Midbrain (tissue), 1 donor: ENCODE measurements around the gene FUOM.

Experiments used
- DNase-seq: peaks from one replicate; lab custom pipeline; 2025; lab: John Stamatoyannopoulos, UW

The FUOM gene

DNA sequence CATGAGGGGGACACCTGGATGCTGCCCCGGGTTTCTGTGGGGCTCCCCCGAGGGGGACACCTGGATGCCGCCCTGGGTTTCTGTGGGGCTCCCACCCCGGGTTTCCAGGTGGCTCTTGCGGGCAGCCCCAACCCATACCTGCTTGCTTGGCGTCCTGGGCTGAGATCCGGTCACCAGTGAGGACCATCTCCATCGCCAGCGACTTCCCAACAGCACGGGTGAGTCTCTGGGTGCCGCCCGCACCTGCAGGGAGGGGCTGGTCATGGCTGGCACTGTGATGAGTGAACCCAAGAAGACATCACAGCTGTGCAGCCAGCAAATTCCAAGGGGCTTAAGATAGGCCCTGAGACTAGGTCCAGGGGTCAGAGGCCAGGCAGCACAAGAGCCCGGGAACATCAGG, 8.9 kb upstream of the FUOM start:
- no peak for DNase-seq

- no peak for DNase-seq
Observed at GRCh38 chr10:133366130-133366478, 8.3 kb upstream of the FUOM start.

GRCh38 chr10:133365461-133366129, 7.8 kb upstream of the FUOM start:
- DNase-seq: no peak

DNA sequence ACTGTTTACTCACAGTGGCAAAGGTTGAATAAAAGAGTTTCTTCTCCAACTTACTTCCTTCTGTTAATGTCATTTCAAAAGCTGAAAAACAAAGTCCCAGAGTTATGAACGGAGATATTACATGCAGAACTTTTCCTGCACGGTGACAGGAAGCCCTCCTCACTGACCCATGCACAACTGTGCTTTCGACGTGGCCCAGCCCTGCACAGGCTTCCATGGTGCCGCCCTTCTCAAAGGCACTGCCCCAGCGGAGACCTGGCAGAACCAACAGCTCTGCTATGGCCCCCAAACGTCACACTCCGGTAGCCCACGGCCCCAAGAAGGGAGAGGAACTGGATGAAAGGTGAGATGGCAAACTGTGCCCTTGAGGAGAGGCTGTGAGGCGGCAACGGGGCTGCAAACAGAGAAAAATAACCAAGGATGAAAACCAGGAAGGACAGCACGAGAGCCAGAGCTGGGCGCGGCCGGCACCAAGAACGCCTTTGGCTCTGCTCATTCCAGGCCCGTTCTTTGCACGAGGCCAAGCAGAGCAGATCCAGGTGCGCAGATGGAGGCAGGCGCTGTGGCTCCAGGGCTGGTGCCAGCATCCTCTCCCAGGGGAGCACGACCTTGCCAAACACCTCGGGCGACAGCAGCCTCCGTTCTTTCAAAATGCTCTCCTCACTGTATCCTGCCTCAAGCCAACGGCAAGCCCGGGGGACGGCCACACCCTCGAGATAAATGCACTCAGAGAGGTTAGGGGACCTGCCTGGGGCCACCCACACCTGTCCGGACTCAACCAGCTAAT, 7.0 kb upstream of the FUOM start:
- DNase-seq: no peak

DNA sequence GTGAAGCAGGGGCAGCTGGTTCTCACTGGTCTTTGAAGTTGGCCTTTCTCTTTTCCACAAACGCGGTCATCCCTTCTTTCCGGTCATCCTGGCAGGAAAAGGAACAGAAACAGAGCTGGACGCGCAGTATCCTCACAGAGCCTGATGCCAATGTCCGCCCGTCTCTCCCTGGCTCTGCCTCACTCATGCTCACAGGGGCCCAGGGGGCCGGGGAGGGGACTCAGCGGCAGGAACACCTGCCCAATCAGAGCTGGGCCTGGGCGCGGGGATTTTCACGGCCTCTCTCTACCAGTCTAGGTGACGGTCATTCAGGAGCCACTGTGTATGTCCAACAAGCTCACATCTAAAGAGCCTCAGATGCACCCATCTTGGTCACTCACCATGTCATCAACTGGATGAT, 5.0 kb upstream of the FUOM start:
- no peak for DNase-seq

DNA sequence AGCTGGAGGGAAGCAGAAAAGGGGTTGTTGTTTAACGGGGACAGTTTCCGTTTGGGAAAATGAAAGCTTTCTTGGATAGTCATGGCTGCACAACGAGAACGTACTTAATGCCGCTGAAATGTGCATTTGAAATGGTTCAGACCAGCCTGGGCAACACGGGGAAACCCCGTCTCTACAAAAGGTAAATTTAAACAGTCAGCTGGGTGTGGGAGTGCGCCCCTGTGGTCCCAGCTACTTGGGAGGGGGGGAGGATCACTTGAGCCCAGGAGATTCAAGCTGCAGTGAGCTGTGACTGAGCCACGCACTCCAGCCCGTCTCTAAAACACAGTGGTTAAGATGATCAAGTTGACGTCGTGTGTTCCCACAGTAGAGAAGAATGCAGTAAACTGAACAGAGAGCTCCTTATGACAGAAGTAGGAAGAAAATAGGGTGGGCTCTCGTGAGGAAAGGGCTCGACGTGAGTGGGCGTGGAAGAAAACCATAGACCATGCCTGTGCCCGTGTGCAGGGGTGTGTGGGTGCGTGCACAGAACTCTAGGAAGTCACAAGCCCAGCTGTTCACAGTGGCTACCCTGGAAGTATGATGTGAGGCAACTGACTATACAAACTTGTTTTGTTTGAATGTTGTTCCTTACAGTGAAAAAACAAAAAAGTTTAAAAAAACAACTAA, 4.1 kb upstream of the FUOM start:
- DNase-seq: no peak

DNA sequence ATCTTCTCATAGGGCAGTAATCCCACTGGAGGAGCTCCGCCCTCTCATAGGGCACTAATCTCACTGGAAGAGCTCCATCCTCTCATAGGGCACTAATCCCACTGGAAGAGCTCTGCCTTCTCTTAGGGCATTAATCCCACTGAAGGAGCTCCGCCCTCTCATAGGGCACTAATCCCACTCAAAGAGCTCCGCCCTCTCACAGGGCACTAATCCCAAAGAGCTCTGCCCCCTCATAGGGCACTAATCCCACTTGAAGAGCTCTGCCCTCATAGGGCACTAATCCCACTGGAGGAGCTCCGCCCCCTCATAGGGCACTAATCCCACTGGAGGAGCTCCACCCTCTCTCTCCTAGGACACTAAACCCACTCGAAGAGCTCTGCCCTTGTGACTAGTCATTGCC, 3.4 kb upstream of the FUOM start:
- no peak for DNase-seq

GRCh38 chr10:133359972-133360610, 2.3 kb upstream of the FUOM start:
- no peak for DNase-seq

GRCh38 chr10:133359554-133359971, 1.7 kb upstream of the FUOM start:
- no peak for DNase-seq

GRCh38 chr10:133358925-133359310, 1.1 kb upstream of the FUOM start:
- DNase-seq: no peak

- DNase-seq: no peak
Observed at GRCh38 chr10:133358162-133358924, 524 bp upstream of the FUOM start.

DNA sequence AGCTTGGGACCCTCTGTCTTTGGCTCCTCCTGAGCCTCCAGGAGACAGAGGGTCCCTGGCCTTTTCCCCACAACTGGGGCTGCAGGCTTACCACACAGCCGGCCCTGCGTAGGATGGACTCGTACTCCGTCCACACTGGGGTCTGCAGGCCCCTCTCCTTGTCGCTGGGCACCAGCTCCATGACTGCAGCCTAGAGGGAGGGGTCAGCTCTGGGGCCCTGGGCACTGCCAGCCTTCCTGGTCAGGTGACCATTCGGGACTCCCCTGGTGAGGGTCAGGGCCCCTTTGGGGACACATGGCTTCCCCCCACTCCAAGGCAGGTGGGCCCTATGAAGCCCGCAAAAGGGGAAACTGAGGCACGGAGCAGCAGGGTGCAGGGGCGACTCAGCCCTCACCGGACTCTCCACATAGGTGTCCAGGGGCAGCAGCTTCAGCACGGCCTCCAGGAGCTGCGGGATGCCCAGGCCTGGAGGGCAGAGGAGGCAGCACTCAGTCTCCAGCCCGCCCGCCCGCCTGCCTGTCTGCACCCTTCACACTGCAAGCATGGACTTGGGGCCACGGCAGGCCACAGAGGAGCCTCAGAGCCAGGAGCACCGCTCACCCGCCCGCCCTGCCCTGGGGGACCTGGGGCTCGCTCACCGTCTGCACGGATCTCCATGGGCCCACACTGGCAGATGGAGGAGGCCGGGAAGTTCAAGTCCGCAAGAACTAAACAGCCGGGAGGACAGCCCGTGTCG, 1.1 kb downstream of the FUOM start:
- no peak for DNase-seq

DNA sequence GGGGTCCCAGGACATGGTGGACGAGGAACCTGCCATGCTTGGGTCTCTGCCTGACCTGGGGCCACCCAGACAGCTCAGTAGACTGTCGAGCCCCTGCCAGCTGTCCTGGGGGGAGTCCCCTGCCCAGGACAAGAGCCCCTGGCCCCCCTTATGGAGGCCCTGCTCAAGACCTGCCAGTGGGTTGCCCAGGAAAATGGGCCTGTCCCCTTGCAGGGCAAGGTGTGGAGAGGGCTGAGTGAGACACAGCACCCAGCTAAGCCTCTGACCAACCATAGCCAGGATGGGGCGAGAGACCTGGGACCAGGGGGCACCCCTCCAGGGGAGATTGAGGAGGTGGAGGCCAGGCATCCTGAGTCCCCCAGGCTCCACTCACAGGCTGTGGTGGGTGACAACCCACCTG, 1.8 kb downstream of the FUOM start:
- no peak for DNase-seq

DNA sequence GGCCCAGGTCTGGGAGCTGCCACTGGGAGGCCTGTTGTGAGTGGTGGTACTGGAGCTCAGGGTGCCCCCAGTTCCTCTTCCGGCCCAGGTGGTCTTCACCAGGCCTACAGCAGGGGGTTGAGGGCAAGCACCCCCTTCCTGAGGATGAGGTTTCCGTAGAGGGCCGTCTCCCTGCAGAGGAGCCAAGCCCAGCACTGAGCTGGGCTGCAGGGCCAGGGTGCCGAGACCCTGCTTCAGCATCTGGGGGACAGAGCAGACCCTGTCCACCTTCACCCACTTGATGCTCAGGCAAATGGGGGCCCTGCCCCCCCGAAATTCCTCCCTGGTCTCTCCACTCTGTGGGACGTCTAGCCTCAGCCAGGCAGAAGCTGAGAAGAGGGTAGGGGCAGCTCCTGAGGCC, 2.6 kb downstream of the FUOM start:
- no peak for DNase-seq

- DNase-seq: no peak
Observed at GRCh38 chr10:133354672-133355240, 3.1 kb downstream of the FUOM start.

GRCh38 chr10:133353988-133354605, 3.7 kb downstream of the FUOM start:
- no peak for DNase-seq

- no peak for DNase-seq
Observed at GRCh38 chr10:133353202-133353959, 4.4 kb downstream of the FUOM start.

GRCh38 chr10:133351408-133352318, 6.2 kb downstream of the FUOM start:
- DNase-seq: no peak

DNA sequence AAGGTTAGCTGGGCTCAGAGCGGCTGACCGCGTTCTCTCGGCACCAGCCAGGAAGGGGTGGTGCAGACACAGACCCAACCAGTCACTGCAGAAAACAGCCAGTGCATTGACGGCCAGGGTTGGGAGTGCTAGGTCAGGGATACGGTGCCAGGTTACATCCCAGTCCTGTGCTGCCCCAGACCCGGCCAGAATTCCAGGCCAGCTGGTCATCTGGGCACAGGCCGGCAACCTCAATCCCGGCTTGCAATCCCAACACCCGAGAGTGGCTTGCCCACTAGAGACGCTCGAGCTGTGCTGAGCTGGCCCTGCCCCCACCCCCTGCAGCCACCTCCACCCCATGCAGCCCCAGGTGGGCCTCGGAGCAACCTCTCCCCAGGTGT, 6.9 kb downstream of the FUOM start:
- DNase-seq: no peak
